NT2/D1 (cell line): Measurements from ENCODE around the gene SNX10.

Source experiments
- SUZ12 ChIP-seq: IDR thresholded peaks from 2 replicates; pipeline ENCODE4 v1.6.1; 2011; ENCODE audit not compliant: insufficient read length, insufficient read depth; ENCODE audit errors: extremely low read depth
- ZNF274 ChIP-seq: IDR thresholded peaks from 2 replicates; pipeline ENCODE4 v1.6.1; 2011; ENCODE audit warnings: mild to moderate bottlenecking, low read depth, low read length

DNA sequence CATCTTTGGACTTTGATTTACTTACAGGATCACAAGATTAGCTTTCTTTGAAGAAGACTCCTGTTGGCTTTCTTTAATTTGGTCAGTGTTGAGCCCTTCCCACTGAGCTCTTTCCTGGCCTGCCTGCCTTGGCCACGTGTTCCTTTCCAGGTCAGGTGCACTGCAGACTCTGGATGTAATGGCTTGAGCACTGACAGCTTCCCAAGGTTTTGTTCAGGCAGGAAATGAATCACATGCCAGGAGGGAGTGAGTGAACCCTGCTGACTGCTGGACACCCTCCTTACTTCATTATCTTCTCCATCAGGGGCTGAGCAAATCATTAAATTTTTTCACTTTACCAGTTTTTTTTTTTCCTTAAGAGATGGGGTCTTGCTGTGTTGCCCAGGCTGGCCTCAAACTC is 29.8 kb downstream of the SNX10 start:
- no peak for TF ChIP-seq ZNF274
- TF ChIP-seq SUZ12, result no peak
